Measurements from ENCODE around the gene MMAB.

Gene MMAB

DNA sequence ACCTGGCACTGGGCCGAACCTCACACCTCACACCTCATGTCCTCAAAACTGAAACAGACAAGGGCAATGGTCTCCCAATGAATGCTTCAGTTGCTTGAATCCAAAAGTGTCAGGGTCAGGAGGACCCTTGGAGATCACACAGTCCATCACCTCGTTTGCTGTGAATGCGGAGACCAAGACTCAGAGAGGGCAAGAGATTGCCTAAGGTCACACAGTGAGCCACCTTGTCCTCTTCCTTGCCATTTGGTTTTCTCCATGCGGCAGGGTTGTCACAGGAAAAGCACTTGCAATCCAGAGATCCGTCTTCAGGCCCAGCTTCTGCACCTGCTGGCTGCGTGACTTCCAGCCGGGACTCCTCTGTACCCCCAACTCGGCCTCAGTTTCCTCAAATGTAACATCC lies 28.3 kb upstream of the MMAB start:
- DNase-seq = no peak

- DNase-seq = no peak
Observed at GRCh38 chr12:109600995-109601394, 27.7 kb upstream of the MMAB start.

GRCh38 chr12:109600481-109600880 lies 27.2 kb upstream of the MMAB start:
- no peak for DNase-seq

DNA sequence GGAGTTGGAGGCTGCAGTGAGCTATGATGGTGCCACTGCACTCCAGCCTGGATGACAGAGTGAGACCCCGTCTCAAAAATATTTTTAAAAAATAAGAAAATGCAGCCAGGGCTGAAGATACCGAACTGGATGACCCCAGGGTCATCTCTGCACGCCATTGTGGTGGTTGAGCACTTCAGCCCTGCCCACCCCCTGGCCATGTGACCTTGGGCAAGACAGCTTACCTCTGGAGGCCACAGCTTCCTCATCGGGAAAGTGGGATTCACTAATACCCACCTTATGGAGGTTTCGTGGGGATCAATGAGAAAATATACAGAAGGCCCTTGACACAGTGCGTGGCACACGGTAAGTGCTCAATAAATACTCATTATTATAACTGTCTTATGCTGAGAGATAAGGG lies 25.8 kb upstream of the MMAB start:
- DNase-seq = no peak

DNA sequence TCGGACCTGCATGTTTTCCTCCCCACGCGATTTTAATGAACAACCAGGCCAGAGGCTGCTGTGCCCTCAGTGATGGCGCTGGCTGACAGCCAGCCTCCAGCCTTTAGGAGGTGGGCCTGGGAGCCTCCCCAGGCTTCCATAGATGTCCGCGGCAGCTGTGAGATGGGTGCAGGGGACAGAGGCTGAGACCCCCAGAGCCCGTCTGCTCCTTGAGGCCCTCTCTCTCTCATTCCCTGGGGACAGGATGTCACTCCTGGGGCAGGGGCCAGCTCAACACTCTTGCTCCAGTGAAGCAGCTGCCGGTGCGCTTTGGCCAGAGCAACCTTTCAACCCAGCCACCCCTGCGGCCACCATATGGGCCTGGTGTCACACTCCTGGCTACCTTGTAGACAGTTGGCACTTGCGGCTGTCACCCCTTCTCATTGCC lies 25.1 kb upstream of the MMAB start:
- DNase-seq = no peak

- peak; percentile 95 for DNase-seq
Observed at GRCh38 chr12:109597795-109598427, 24.6 kb upstream of the MMAB start.

- DNase-seq = no peak
Observed at GRCh38 chr12:109597414-109597794, 24.1 kb upstream of the MMAB start.

GRCh38 chr12:109596418-109597244 lies 23.3 kb upstream of the MMAB start:
- no peak for DNase-seq

GRCh38 chr12:109595321-109595902 lies 22.1 kb upstream of the MMAB start:
- DNase-seq = no peak

DNA sequence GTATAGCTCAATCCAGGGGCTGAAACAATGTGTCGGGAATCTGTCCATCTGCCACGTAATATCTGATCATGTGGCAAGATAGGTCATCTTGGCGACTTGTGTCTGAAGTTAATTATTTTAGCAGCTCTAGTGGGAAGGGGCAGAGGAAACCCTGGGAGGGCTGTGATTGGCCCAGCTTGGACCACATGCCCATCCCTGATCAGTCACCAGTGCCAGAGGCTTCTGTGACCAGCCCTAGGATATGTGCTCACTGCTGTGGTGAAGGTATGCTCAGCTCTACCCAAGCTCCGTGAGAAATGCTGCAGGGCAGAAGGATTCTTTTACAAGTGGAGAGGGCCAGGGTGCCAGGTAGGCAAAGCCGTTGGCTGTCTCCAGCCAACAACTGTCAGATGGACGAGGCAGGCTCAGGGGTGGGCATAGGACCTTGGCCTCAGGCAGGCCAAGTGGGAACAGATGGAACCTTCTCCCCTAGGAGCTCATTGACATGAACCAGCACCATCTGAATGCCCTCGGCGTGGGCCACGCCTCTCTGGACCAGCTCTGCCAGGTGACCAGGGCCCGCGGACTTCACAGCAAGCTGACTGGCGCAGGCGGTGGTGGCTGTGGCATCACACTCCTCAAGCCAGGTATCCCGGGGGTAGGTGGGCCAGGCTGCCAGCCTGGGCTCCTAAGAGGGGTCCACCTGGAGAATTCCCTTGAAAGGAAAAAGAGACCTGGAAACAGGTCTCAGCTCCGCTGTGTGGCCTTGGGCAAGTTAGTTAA lies 21.4 kb upstream of the MMAB start:
- no peak for DNase-seq

DNA sequence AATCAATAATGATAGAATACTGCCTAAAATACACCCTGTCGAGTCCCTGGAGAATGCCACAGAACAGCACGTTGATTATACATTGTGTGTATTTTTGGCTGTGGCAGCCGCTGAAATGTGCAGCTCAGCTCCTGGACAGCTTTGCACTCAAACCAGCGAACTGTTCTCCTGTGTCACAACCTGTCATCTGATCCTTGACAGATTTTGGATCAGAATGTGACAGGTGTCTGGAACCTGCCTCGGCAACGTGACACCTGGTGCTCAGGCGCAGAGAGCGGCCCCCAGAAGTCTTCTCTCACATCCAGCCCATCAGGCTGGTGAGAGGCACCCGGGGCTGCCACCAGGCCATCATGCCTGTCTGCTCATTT lies 19.6 kb upstream of the MMAB start:
- no peak for DNase-seq

GRCh38 chr12:109592195-109592904 lies 19.0 kb upstream of the MMAB start:
- DNase-seq = no peak

- DNase-seq = no peak
Observed at GRCh38 chr12:109591041-109591440, 17.7 kb upstream of the MMAB start.

DNA sequence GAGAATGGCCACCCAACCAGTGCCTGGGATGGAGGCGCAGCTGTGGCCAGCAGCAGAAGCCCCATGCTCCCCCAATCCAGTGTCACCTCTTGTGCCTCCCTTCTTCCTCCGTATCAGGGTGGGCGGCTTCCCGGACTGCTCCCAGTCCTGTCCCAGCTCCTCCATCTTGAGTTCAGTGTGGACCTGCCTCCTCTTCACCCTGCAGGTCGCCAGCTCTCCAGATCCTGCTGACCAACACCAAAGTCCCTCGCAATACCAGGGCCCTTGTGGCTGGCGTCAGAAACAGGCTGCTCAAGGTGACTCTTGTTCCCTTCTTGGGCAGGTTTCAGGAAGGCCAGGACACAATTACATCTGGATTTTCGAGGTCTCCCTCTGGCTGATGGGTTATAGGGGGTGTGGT lies 17.3 kb upstream of the MMAB start:
- no peak for DNase-seq

- no peak for DNase-seq
Observed at GRCh38 chr12:109589691-109590245, 16.5 kb upstream of the MMAB start.

GRCh38 chr12:109589240-109589590 lies 15.9 kb upstream of the MMAB start:
- no peak for DNase-seq

GRCh38 chr12:109588461-109589239 lies 15.3 kb upstream of the MMAB start:
- DNase-seq = no peak

DNA sequence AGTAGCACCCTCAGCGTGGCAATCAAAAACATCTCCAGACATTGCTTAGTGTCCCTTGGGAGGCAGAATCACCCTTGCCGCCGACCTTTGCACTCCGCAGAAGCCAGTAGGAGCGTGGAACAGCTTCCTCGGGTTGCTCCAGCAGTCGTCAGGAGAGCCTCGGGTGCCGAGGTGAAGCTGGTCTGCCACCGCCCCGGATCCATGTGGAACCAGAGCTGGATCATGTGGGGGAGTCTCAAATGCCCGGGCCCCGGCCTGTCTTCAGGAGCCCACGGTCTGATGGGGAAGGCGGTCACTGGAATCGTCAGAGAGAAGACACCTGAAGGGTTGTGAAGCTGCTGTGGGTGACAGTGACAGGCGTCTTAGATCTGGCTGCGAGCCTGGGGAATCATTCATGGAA lies 14.6 kb upstream of the MMAB start:
- no peak for DNase-seq

DNA sequence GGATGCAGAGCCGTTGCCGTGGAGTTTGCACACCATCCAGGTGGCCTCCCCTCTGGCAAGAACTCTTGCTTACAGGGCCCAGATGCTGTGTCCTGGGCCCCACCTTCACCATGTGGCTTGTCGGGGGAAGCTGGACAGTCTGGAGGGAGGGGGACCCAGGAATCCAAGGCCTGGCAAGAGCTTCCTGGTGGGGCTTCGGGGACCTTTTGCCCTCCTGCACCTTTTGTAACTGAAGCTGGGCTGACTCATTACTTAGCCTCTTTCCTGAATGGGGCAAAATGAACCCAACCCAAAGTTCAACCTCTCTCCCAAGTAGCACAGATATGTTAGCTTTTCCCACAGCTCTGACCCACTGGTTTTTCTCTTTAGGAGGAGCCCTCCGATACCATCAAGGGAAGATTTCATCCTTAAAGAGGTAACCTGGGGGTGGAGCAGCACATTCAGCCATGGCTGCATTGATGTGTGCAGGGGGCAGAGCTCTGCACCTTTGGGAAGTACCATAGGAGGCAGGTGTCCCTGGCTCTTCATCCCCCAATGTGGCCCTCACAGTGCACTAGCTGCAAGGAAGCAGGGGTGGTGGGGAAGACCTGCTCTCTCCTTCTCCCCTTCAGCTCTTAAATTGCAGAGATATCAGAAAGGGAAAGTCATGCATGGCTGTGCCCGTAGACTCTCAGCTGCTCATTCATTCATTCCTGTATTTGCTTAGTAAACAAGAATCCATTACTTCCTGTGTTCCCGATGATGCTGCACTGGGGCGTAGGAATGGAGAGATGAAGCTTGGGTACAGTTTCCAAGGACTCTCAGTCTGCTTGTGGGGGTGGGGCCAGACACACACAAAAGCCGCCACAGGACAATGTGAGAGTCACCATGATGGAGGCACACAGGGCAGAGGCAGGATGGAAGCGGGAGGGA lies 13.3 kb upstream of the MMAB start:
- no peak for DNase-seq

DNA sequence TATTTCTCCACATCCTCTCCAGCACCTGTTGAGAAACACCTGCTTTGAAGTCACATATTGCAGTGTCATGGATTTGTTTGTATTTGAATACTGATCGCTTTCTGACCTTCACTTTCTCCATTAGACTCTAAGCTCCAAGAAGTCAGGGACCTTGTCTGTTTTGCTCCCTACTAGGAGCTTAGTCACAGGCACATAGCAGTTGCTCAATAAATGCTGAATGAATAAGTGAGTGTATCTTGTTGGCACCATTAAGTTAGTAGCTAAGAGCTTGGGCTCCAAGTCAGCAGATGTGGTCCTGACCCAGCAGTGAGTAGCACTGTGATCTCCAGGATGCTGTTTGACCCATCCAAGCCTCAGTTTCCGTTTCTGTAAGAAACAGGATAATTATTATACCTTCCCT lies 10.4 kb upstream of the MMAB start:
- no peak for DNase-seq

DNA sequence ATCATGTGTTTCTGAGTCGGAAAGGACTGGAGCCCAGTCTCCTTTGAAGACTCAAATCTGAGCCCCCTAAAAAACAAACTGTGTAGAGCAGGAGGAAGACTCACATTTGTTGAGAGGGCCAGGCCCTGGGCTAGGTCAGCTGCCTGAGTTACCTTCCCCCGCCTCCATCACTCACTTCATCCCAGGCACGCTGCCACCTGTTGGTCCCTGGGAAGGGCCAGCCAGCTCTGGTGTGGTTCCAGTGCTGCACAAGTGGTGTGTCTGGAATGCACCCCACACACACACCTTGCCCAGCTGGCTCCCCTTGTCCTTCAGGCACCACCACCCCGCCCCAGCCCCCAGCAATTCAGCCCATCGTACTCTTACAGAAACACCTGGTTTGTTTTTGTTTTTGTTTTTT lies 9.3 kb upstream of the MMAB start:
- DNase-seq = no peak

Data from 8988T (cell line).